Middle frontal gyrus (tissue), 1 donor: ENCODE data around the gene CELF4.

Experiments used
- DNase-seq: peaks from one replicate; pipeline ENCODE4 v3.0.0-alpha.2; 2015; ENCODE audit warnings: low spot score; ENCODE audit errors: extremely low spot score

CELF4 gene

DNA sequence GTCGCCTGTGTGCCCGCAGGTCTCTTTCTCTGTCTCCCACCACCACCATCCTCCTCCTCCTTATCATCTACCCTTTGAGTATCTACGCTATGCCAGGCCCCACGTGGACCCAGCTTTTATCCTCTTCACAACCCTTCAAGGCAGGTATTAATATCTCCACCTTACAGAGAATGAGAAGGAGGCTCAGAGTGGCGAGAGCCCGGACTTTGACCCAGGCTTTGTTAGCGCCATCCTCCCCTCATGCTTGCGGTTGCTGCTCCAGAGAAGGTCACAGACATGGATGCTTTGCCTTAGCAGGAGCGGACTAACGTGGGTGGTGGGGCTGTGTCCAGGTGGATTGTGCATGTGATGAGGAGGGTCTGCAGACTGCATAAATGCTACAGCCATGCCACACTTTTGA lies 119.8 kb downstream of the CELF4 start:
- DNase-seq: no peak

GRCh38 chr18:37445368-37445767 lies 120.2 kb downstream of the CELF4 start:
- DNase-seq: no peak

DNA sequence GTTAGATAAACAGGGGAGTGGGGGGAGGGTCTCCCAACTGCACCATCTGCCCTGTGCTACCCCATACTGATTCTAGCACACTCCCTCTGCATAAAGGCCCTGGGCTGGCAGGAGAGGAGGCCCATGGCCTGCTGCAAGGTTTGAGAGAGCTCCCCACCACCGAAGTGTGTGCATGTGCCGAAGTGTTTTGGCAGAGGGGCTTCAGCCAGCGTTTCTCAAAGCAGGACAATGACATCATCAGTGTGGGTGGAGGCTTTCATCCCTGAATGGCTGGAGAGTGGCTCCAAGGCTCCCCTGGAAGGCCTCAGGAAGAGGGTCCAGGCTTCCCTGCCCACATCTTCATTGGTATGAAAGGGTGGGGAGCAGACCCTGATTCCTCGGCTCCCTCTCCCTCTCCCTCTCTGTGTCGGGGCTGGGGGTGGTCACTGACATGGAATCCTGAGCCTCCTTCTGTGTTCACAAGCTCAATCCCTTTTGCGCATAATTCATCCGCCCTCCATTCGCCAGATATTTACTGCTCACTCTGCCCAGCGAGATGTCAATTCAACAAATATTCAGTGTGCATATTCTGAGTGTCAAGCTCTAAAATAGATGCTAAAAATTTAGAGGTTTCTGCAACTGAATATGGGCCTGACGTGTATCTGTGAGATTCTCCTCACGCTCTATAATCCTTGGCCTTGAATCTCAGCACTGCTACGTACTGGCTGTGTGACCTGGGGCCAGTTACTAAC lies 122.1 kb downstream of the CELF4 start:
- DNase-seq: no peak

- DNase-seq: no peak
Measured at GRCh38 chr18:37442477-37442876, 123.1 kb downstream of the CELF4 start.

GRCh38 chr18:37441821-37442220 lies 123.8 kb downstream of the CELF4 start:
- no peak for DNase-seq

DNA sequence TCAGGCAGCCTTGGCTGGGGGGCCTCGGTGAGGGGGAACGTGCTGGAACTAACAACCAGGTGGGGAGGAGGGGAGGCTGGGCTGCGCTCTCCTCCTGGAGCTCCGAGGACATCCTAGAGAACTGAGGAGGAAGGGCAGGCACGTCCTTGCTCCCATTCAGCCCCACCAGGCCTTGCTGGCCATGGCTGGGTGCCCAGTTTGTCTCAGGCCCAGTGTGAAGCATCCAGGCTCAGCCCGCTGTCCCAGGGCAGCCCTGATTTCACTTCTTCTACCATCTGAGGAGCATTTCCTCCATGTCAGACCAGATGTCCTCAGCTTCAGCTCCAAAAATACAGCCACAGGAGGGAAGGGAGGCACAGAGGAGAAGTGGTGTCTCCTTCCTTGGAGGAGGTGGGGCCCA lies 125.4 kb downstream of the CELF4 start:
- DNase-seq: no peak

DNA sequence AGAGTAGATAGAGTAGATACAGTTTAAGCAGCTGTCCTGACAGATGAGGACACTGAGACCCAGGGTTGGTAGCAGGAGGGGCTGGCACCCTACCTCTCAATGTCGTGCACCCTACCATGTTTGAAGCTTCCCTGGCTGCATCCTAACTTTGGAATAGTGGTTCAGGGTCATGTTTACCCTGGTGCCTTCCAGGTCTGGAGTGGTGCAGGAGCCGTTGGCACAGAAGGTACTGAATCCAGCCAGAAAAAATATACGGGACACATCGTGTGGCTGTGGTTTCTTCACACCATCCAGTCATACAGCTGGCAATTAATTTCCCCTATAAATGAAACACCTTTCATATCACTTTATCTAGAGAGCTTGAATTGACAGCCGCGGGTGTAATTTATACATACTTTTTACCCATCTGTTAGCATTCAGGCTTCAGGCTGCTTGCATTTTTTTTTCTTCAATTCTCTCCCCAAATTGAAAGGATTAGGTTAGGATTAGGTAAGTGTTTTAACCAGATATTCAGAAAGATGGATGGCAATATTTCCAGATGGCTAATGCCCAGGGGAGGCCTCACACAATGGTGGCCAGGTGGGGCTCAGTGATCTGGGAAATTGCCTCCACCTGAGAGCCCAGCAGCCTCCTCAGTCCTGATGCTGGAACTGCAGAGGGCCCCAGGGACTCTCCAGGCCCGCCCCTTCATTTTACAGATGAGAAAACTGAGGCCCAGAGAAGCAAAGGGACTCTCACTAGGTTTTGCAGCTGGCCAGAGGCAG lies 127.0 kb downstream of the CELF4 start:
- no peak for DNase-seq

GRCh38 chr18:37435996-37436395 lies 129.6 kb downstream of the CELF4 start:
- peak; percentile 69 for DNase-seq

DNA sequence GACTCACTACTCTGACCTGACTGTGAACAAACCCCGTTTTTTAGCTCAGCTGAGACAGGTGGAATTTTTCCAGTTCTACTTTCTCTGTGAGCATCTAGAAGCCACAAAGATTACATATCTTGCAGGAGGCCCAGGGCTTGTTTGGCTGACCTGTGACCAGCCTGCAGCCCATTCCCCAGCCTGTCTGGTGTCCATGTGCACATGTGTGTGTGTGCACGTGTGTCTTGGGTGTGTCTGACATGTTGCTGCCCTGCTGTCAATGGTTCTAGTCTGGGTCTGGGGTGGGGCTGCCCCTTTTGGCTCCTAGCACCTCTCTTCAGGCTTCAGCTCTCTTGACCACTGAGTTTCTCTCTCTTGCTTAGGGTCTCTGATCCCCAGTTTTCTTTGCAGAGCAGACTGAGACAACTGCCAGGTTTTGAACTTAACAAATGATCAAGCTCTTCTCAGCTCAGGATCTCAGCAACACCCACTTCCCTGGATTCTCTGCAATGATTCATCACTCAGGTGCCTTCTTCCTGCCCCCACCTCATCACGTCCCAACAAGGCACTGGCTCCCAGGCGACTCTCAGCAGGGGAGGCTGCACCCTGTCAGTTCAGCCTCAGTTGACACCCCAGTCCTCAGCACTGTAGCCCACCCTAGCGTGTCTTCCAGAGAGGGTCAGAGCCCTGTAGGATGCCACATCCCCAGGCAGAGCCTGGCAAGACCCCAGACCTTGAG lies 130.3 kb downstream of the CELF4 start:
- DNase-seq: no peak

GRCh38 chr18:37434161-37434860 lies 131.3 kb downstream of the CELF4 start:
- no peak for DNase-seq

- no peak for DNase-seq
Measured at GRCh38 chr18:37432436-37433195, 133.0 kb downstream of the CELF4 start.

GRCh38 chr18:37430357-37431076 lies 135.1 kb downstream of the CELF4 start:
- no peak for DNase-seq

GRCh38 chr18:37429791-37430190 lies 135.8 kb downstream of the CELF4 start:
- no peak for DNase-seq

- no peak for DNase-seq
Measured at GRCh38 chr18:37428288-37428974, 137.2 kb downstream of the CELF4 start.

DNA sequence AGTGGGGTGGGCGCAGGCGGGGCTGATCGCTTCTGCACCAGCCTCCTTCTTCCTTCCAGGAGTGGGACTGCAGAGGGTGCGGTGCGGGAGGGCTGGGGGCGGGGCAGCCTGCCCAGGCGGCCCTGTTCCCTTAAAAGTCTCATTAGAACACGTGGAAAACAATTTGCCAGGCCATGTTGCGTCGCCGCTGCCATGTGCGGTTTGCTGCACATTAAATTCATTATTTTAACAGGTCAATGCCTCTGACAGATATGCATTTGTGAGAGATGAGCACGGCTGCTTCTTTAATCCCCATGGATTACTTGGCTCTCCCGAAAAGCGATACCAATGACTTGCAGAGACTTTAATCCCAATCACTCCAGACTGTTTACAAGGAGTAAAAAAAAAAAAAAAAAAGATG lies 139.0 kb downstream of the CELF4 start:
- no peak for DNase-seq

- DNase-seq: no peak
Measured at GRCh38 chr18:37425222-37425621, 140.4 kb downstream of the CELF4 start.

DNA sequence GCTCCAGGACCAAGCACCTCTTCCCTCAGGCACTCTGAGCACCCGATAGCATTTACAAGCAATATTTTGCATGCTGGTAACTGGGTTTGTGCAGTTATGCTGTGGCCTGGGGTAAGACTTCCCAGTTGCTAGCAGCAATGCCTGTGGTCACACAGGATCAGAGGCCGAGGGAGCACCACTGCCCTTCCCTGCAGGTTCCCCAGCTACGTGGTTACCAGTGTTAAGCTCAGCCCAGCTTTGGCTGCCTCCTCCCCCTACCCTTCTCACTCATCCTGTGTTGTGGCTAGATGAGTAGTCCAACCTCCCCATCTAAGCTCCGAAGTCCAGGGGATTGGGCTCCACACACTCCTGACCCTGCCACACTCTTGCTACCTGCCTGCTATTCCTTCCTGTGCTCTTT lies 141.1 kb downstream of the CELF4 start:
- DNase-seq: no peak

DNA sequence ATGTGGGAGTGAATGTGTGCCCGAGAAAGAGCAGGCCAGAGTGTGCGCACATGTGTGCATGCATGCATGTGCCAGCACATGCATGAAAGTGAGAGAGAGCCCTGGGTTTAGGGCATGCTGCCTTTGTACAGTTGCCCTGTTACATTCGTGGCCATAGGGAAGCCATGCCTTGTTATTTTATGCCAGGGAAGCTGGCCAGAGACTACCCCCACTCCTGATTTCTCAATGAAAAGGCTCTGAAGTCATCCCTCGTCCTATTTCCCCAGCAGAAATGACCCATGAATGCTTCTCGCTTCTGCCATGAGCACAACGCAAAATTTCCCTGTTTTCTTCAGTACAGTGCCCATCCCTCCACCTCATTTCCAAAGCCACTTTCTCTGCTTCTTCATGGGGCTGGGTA lies 143.0 kb downstream of the CELF4 start:
- no peak for DNase-seq

GRCh38 chr18:37422116-37422515 lies 143.5 kb downstream of the CELF4 start:
- DNase-seq: no peak
